GM20431 (cell line): ENCODE measurements around the gene SPATS2.
"Not testable (repeated sequence)": the region's sequence is repeated elsewhere in the genome, so short reads cannot be mapped to it uniquely, and the experiment has no call there.

Source experiments
- in situ Hi-C: fragments of 300-500 bp; cut with MseI, MboI; formaldehyde crosslinking; loops from one replicate; pipeline ENCODE4 v1.15.0; 2020; ENCODE audit warnings: low sequenced_read_pairs; ENCODE audit not compliant: unreplicated experiment

The SPATS2 gene

DNA sequence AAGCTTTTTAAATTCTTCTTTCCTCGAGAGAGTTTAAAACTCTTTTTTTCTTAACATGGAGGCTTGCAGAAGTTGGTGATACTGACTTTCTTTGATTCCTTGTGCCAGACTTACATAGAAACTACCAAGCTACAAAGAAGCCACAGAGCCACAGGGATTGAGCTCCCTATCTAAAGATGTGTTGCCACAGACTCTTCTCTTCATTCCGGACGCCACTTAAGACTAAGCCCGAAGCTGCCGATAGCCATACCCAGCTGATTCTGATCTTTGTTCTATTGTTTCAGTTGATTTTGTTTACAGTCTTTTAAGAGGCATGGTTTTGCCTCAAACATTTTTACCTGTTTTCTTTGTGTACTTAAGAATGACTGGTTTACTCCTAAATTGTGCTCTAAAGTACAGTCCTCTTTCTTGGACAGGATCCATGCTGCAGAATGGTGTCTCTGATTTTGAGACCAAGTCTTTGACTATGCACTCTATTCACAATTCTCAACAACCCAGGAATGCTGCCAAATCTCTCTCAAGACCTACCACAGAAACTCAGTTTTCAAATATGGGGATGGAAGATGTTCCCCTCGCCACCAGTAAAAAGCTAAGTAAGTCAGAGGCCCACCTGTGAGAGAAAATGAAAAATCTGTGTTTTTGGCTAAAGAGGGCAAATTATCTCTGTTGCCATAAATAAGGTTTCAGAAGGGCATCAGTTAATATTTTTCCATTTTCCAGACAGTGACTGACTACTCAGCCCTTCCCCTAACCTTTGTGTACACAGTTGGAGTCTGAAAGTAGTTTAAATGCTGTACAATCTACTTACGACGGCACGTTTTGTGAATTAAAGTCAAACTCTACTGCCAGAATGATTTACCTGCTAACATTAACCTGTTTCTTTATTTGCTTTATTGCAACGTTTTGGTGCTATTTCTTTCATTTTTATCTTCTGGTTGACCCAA is 129.4 kb downstream of the SPATS2 start:
- in situ Hi-C loops = no loop called here

DNA sequence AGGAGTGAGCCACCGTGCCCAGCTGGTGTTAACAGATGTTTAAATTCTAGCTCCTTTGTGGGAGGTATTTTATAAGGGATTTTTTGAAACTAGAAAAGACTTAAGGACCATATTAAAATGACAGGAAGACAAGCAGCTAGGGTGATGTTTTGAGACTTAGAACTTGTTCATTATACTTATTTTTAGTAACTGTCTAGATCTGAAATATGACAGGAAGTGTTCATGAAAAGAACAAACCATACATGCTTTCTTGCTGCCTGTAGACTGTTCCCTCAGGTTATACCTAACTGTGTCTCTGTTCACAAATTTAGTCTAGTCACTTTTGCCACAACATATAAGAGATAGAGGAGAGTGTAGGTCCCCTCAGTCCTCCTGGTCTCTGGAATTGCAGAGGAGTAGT is 134.6 kb downstream of the SPATS2 start:
- in situ Hi-C loops = no loop called here

DNA sequence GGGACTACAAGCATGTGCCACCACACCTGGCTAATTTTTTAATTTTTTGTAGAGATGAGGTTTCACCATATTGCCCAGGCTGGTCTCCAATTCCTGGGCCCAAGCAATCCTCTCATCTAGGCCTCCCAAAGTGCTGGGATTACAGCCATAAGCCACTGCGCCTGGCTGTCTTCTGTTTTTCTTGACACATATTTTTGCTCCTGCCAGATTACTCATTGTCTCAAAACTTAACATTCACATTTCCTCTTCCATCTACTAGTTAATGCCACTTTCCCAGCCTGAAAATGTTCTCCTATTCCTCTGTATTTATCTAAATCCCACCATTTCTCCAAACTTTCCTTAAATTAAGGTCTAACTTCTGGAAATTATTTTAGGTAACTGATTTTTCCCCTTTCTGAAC is 135.3 kb downstream of the SPATS2 start:
- in situ Hi-C loops = no loop called here

DNA sequence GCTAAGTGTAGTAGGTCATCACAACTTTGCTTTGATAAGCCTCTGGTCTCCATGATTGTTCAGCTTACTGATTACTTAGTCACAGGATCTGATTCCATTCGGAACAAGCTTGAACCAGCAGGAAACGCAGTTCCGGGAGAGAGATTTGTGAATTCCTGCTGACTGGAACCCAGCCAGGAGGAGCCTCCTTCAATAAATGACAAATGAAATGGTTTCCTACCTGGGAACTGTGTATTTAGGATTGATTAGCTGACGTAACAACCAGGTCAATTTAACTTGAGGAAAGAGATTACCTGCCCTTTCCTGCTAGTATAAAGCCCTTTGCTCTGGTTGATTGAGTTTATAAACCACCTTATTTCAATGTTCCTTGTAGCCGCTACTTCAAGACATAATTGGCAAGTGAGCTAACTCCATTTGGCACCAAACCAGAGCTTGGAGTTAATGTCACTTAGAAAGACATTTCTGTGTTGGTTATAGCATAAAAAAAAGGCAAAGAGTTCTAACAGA is 136.5 kb downstream of the SPATS2 start:
- in situ Hi-C loops = no loop called here

DNA sequence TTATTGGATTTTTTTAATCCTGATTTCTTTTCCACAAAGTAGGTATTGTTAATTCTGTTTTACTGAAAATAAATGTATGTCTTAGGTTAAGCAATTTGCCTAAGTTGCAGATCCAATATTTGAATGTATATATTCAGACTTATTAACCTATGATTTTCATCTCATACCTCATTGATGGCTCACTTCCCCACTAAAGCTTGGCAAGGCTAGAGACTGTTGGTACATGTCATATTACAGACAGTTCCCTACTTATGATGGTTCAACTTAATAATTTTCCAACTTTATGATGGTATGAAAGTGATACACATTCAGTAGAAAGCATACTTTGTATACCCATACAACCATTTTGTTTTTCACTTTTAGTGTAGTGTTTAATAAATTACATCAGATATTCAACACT is 138.4 kb downstream of the SPATS2 start:
- in situ Hi-C loops = no loop called here

DNA sequence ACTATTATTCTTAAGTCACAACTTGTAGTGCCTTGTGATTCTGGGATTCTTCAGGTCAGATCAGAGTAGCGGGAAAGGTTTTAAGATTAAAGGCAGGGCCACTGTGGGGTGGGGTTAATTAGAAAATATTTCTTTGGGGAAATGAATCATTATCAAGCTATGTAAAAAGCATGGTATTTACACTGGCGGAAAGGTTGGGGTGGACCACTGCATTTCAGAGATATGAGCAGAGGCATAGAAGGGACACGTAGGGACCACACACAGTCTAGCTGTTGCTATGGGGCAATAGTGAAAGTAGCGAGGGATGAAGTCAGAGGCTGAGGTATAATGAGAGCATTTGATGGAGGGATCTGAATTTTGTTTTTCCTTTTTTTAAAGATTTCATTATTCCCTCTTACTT is 139.9 kb downstream of the SPATS2 start:
- in situ Hi-C loops = no loop called here

DNA sequence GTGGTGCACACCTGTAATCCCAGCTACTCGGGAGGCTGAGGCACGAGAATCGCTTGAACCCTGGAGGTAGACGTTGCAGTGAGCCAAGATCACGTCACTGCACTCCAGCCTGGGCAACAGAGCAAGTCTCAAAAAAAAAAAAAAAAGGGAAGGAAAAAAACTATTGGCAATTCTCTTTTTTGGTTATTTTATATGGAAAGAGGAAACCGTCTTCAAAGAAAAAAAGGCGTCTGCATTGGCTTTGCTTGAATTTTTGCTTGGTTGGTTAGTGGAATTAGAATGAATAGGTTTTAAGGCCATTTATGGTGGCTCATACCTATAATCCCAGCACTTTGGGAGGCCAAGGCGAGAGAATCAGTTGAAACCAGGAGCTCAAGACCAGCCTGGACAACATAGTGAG is 142.4 kb downstream of the SPATS2 start:
- in situ Hi-C loops = loop anchor here (10.0 kb wide), 1 partner anchor 145 kb away; the partner anchor contains the start of gene SPATS2

DNA sequence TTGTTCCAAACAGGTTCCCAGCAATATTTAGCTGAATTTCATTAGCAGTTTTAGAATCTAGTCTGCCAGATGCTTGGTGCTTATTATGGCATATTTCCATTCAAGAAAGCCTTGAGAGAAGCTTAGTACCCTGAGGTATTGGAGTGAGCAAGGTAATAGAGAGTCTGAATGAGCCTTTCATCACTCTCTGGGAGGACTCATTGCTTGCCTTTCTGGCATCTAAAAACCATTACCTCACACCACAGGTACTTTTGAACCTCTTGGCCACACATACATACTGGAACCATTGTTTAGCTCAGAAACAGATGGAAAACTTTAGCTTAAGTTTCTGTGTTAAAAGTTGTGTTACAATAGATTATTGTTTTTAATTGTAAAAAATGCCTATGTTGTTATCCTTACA is 144.1 kb downstream of the SPATS2 start:
- in situ Hi-C loops = loop anchor here (10.0 kb wide), 1 partner anchor 147 kb away; the partner anchor contains the start of gene SPATS2

DNA sequence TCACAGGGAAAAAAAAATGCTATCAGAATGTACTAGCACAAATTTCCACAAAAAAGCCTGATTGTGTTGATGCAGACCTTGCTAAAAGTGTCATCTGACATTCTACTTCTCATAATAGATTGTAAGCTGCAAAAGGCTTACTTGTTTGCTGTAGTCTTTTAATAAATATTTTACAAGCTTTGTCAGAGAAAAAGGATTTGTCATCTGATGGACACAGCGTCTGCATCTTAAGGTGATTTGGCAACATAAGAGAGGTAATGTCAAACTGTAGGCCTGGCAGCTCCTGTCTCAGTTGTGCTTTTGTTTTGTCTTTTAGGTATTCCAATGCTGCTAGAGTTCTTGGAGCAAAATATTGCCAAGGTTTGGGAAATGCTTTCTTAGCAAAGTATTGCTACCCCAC is 145.3 kb downstream of the SPATS2 start:
- in situ Hi-C loops = loop anchor here (10.0 kb wide), 1 partner anchor 148 kb away; the partner anchor contains the start of gene SPATS2

DNA sequence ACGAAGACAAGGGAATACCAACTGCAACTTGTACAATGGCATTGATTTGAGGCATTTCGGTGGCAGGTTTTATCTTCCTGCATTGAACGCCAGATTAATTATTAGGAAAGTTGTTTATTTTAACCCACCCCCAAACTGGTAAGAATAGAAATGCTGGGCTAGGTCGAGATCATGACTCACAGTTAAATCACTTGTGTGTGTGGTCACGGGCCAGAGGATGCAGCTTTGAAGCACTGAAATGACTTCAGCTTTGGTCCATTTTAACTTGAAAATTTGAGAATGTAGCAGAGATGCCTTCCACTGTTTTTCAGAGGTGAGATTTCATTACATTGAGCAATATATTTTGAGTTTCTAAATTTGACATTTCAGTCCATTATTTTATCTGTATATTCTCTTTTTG is 148.0 kb downstream of the SPATS2 start:
- in situ Hi-C loops = loop anchor here (10.0 kb wide), 1 partner anchor 150 kb away; the partner anchor contains the start of gene SPATS2

DNA sequence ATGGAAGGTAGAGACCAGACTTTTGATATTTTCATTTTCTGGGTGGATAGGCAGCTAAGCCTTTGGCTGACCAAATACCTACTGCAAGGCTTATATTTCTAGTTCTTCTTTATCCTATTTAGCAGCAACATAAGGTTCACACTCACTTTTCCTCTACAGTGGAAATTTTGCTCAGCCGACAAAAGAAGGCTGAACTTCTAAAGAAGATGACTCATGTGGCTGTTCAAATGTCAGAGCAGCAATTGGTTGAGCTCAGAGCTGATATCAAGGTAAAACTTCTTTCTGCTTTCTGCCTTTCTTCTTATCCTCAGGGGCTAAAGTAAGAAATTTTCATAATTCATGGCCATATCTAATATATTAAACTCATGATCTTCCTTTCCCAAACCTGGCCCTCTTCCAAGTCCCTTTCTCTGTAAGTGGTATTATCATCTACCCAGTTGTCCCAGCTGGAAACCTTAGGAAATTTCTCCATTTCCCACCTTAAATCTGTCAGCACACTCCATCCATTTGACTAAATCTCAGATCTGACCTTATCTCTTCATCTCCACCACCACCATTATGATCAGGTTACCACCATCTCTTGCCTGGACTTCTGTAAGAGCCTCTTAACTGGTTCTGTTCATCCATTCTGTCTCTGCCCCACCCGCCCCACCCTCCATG is 151.8 kb downstream of the SPATS2 start:
- in situ Hi-C loops = loop anchor here (10.0 kb wide), 1 partner anchor 154 kb away; the partner anchor contains the start of gene SPATS2

DNA sequence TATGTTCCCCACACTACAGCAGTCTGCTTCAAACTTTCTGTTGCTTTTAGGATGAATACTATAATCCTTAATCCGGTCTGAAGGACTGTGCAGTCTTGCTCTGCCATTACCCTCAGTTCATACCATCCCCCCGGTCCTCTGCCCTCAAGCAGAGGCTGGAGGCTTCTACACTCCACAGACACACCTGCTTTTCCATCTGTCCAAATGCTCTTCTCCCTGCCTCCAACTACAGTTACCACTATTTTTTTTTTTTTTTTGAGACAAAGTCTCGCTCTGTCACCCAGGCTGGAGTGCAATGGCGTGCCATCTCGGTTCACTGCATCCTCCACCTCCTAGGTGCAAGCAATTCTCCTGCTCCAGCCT is 152.3 kb downstream of the SPATS2 start:
- in situ Hi-C loops = loop anchor here (10.0 kb wide), 1 partner anchor 155 kb away; the partner anchor contains the start of gene SPATS2

DNA sequence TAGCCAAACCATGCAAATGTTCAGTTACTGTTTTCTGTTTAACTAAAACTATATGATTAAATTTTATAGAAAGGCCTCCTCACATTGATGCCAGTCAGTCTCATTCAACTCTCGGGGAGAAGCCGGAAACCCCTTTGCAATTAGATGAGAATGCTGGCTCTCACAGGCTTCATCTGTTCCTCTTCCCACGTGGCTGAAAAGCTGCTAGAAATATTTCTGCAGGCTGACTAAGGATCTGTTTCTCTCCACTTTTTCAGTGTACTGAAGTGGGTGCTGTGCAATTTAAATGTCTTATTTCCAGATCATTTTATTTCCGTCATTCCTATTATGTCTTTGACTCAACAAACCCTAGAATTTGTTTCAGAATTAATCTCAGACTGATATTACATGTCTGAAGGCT is 154.1 kb downstream of the SPATS2 start:
- in situ Hi-C loops = no loop called here

DNA sequence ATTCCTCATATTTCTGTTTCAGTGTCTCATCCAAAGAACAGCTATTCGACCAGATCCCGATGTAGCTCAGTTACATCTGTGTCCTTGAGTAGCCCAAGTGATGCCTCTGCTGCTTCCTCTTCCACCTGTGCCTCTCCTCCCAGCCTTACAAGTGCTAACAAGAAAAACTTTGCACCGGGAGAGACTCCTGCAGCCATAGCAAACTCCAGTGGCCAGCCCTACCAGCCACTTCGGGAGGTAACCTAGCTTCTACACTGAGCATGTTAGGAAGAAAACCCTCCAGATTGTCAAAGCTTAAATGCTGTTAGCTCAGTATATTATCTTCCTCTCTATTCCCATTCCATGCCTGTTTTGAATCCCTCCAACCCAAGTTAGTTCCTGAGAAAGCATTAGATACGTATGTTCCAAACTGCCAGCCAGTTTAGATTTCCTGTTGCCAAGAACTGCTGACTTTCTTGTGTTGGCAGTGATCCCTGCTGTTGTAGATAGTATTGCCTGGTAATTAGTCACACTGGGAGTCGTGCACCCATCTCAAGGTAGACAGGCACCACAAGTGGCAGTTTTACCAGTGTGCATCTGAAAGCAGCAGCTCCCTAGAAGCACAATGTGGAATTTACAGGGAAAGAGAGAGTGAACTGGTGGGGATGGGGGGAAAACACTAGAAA is 157.5 kb downstream of the SPATS2 start:
- in situ Hi-C loops = no loop called here

DNA sequence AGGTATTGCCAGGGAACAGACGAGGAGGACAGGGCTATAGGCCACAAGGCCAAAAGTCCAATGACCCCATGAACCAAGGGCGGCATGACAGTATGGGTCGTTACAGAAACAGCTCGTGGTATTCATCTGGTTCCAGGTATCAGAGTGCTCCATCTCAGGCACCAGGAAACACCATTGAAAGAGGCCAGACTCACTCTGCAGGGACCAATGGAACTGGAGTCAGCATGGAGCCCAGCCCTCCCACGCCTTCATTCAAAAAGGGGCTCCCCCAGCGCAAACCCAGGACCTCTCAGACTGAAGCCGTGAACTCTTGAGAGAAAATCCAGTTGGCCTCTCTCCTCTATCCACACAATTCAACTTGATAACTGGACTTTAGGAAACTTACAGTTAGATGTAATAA is 158.7 kb downstream of the SPATS2 start:
- in situ Hi-C loops = no loop called here

DNA sequence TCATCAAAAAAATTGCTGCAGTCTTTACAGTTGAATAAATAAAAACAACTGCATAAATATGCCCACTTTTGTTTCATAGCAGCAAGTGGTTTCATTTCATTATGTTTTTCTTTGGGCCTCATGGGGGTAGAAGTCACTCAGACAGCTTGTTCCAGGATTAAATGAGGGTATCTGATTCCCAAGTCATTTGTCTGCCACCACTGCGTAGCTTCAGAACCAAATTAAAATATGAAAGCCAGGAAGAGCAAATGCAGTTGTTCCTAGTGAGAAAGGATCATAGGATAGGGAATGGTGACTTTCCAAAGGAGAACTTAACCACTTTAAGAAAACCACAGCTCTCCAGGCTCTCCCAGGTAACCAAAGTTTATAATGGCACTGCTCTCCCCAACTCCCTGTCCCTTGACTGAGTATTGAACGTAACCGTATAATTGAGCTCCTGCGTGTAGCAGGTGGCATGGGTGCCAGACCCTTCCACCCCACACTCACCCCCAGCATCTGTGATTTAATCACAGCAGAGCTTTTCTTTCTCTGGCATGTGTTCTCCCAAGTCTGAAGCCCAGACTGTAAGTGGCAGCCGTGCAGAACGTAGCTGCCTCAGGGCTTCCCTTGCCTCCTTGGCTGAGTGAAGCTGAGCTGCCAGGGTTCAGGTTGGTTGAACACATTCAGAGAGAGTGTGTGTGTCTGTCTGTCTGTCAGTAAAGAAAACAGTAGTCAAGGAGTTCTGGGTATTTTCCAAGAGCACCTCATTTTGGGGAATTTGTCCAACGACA is 160.3 kb downstream of the SPATS2 start:
- in situ Hi-C loops = no loop called here

DNA sequence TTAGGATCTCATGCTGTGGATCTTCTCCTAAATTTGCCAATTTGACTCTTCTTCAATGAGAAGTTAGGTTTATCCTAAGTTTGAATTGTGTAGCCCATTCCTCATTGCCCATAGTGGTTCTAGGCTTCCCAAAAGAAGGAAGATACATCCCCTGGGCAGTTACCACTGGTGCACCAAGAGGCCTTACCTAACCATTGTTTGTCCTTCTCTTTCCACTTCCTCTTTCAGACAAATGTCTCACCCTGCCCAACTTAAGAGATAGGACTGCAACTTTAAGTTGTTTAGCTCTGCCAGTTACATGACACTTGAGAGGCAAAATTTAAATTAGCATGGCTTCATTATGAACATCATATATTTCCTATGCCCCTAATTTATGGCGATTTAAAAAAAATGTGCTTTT is 162.2 kb downstream of the SPATS2 start:
- in situ Hi-C loops = no loop called here

DNA sequence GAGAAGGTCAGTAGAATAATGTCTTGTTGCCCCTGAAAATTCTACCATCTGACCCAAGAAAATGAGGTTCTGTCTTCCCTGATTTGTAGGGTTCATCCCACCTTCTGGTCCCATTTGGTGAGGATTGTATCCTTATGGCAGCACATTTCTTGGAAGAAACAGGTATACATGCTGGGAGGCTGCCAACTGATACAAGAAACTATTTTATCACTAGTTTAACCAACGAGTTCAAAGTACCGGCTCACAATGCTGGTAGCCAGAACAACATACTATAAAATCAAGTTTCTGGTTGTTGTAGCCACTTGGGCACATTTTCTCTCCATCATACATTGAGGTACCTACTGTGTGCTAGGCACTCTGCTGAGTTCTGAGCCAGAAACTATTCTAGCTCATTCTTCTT is 164.5 kb downstream of the SPATS2 start:
- in situ Hi-C loops = no loop called here

DNA sequence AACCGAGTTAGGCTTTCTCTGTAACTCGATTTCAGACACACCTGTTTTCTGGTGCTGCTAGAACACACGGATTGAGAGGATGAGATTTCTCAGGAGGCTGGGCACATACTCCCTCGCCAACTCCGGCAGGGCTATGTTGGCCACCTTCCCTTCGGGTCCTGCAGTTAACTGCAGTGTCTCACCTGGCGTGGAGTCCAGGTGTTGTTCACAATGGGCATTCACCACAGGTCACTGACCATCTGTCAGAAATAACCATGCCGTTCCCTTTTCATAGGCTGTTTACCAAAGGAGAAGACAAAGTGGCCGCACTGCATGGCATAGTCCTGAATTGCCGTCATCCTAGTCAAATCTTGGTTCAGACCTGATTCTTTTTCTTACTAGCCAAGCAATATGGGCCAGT is 166.1 kb downstream of the SPATS2 start:
- in situ Hi-C loops = no loop called here

DNA sequence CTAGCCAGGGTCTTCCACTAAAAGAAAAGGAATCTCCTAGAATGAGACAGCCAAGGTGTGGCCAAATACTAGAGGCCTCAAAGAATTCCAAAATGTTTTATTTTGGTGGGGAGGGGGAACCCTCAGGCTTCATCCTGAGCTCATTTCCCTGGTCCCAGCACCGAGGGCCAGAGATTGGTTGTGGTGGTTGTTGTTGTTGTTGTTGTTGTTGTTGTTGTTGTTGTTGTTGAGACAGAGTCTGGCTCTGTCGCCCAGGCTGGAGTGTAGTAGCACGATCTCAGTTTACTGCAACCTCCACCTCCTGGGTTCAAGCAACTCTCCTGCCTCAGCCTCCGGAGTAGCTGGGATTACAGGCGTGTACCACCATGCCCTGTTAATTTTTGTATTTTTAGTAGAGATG is 166.9 kb downstream of the SPATS2 start:
- in situ Hi-C loops = not testable (repeated sequence)
